GM19023 (cell line): ENCODE measurements around the gene ETS1.

ENCODE experiments used
- ATAC-seq: cut with Tn5 transposase; IDR thresholded peaks from one replicate; pipeline ENCODE4 v1.9.1; 2021; ENCODE audit warnings: mild to moderate bottlenecking, moderate library complexity; ENCODE audit not compliant: unreplicated experiment

Gene ETS1

DNA sequence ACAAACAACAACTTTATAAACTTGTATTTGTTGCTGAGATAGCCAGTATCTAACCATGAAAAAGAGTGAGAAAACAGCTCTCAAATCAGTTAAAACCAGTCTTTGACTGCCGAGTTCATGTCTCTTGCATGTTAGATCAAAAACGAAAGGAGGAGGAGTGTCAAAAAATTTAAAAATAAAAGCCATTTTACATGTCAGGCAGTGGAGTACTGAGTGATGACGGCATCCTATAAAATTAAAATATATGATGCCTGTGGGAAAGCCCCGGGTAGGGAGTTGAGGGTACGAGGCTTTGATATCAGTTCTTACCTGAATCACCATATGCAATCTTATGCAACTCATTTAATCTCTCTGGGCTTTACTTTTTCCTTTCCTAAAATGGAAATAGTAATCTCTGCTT lies 117.3 kb downstream of the ETS1 start:
- no peak for ATAC-seq

GRCh38 chr11:128469220-128469619 lies 118.1 kb downstream of the ETS1 start:
- peak; percentile 52 for ATAC-seq

- no peak for ATAC-seq
These were observed 119.2 kb downstream of the ETS1 start for GRCh38 chr11:128468111-128468510.

GRCh38 chr11:128467610-128468041 lies 119.7 kb downstream of the ETS1 start:
- no peak for ATAC-seq

- ATAC-seq, result no peak
These were observed 120.3 kb downstream of the ETS1 start for GRCh38 chr11:128467041-128467440.

DNA sequence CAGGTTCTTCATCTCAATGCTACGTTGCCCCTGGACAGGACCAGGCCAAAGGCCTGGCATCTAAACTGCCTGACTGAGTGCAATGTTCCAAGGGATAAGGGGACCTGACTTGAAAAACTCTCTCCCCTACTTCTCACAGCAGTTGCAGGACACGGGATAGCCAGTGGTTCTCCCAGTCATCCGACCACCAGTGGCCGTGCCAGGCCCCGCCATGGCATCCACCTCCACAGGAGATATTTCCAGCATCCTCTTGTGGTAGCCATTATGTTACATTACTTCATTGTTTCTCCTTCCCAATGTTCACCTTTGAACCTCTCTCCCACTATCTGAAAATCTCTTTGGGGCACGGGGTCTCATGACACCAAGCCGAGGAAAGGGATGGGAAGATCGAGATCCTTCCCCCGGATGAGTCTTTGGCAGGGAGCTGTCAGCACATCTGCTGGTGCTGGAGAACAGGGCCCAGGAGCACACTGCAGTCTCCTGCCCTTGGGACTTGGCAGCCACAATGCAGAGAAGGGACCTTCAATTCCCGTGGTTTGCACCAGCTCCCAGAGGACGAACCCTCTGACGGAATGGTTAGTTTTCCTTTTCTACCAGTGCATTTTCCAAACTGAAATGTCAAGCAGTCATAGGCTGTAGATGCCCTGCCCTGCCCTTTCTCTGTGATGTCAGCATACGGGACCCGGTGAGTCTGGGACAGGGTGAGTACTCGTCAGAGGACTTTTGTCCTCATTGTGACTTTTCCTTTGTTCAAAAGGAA lies 121.2 kb downstream of the ETS1 start:
- no peak for ATAC-seq

GRCh38 chr11:128465531-128465930 lies 121.8 kb downstream of the ETS1 start:
- ATAC-seq, result no peak

GRCh38 chr11:128464878-128465450 lies 122.4 kb downstream of the ETS1 start:
- ATAC-seq, result no peak

DNA sequence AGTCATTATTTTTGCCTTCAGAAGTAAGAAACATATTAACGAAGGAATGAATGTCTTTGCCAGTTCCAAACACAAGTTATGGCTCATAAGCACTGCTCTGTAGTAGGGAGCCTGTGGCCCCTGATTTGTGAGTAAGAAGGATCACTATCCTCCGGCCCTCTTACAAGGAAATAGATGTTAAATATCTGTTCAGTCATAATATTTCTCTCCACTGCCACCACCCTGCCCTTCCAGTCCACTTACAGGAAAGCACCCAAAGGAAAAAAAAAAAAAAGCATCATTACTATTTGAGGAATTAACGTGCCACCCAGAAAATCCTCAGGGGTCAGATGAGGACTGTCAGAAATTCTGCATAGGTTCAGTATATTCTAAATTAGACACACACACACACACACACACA lies 123.4 kb downstream of the ETS1 start:
- ATAC-seq, result no peak

DNA sequence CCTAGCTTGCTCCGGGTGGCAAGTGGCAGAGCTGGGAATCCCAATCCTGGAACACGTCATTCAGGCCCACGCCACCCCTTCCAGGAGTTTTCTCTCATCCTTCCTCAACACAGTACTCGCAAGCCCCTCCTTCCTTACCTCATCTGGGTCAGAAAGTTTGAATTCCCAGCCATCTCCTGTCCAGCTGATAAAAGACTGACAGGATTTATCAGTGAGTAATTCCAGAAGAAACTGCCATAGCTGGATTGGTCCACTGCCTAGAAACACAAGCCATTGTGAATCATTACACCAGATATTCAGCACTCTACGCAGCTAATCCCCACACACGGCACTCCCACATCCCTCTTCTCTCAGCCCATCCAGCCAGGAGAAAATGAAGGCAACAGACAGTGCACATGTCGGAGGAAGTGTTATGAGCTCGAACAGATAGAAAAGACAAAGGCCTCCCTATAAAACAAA lies 124.0 kb downstream of the ETS1 start:
- ATAC-seq, result no peak

DNA sequence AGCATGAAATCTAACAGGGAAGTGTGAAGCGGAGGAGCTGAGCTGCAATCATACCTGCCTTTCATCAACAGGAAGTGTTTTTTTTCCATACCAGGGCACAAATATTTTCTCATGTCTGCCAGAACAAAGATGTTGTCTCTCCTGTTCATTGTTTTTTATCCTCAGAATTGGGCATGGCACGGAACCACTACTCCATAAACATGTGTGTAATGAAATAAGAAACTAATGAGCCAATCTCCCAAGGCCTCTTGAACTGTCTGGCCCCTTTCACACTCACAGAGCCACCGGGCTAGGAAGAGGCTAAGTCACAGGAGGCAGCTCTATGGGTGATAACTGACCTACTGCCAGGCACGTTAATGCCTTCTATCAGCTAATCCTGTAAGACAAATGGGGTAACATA lies 124.4 kb downstream of the ETS1 start:
- no peak for ATAC-seq

- no peak for ATAC-seq
These were observed 125.2 kb downstream of the ETS1 start for GRCh38 chr11:128462189-128462588.

DNA sequence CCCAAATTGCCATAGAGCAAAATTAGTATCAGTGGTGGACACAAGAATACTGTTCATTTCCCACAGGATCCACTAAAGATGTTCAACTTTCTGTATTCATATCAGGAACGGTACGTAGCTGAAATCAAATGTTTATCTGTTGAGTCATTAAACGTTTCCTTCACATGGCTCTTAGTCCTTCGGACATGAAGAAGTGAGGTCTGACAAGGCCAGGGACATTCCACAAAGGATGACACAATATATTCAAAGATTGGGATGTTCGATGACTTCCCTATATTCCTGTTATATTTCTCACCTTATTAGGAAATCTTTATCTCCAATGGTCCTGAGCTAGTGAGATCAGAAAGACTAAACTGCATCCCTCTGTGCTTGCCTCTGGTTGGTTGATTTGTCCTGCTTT lies 129.0 kb downstream of the ETS1 start:
- no peak for ATAC-seq

DNA sequence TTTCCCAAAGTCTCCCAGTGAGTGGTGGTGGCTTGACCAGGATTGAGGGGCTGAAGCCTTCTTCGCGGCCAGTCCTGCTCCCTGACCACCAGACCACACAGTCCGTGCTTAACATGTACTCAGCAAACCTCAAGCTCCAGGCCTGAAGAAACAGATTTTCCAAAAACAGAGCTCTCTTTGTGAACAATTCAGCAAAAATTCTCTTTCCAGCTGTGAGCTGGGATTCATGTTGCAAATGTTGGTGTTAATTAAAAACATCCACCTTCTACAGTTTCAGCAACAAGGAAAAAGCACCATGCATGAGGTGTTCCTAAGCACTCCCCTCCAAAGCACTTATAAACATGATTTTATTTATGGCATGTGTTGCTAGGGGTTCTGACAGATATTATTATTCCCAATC lies 129.5 kb downstream of the ETS1 start:
- ATAC-seq, result no peak

DNA sequence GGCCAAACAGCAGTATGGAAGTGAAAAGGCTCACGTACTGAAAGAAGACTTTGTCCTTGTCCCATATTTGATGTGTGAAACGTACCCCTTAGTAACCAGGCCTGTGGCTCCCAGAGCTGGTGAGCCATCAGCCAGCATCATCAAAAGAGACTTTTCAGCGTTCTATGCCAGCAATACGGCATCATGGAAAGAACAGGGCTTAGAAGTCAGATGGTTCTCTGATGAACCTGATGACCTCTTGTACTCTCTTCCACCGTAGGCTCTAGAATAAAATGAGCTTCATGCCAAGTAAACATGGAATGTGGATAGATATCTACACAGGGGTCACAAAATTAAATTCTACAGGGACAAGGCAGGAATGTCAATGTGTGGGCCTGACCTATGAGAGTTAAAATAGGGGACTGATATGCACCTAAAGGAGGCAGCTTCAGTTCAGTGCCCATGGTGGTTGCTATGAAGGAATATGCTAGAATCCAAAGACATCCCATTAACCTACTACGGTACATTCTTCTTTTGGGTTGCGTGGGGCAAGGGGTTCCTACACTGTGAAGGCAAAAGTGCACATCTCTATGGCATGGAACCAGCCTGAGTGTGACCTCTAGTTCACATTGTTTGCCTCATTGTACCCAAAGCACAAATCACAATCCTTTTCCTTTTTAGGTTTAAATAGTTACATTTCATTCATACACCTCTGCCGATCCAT lies 130.6 kb downstream of the ETS1 start:
- ATAC-seq, result no peak

- no peak for ATAC-seq
These were observed 131.6 kb downstream of the ETS1 start for GRCh38 chr11:128455766-128456165.

DNA sequence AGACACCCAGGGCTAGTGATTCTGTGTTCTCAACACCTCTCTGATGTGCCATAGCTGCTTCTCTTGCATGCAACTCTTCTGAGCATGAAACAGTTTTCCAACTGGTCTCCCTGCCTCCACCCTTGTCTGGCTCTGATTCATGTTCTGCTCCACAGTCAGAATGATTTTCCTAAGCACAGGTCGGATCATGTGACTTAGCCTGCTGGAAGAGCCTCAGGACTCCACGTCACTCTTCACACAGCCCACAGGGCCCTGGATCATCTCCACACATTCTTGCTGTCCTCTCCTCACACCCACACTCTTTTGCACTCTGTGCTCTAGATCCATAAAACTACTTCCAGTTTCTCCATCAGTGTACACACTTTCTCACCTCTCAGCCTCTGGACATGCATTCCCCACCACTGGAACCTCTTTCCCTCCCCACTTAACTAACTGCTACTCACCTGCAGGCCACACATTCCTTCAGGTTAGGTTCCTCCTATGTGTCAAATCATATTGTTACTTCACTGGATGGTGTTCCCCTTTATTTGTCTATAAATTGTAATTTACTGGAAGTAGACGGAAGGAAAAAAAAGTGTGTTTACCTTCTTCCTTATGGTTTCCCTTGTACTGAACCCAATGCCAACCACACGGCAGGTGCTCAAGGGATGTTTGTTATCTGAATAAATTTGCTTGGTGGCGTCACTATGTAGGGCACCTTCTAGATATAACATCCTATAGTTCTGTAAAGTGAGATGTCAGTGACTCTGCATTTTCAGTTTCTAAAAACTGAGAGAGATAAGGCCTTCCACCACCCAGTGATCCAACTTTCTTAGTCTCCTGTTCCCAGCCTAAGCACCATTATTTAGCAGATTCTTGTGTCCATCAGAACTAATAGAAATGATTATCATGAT lies 133.7 kb downstream of the ETS1 start:
- no peak for ATAC-seq

DNA sequence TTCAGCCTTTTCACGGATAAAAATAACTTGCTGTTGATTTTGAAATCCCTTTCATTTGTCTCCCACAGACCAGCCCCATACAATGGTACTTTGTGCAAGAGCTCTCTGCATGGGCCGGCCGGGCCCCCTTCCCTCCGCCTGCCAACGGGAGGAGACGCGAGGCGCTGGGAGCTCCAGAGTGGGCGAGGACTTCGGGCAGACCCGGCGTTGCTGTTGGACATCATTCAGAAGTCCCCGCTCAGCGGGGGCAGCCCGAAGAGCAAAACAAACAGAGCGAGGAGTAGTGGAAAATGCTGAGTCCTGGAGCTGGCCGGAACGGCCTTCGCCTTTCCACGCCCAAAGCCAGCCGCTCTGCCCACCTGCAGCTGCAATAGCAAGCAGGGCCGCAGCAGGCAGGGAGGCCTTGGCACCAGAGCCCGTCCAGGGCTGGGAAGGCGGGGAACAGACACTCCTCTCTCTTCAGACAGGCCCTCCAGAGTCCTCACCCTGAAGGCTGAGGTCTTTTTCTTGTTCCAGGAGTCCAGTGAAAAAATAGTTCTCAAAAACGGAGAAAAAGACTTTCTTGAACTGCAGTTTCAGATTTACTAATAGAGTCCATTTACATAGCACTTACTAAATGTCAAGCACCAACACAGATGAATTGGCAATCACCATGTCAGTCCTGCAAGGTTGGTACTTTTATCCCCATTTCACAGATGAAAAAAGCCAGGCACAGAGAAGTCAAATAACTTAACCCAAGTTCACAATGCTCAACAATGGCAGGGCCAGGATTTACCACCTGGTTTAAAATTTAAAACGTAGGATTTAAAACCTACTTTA lies 135.5 kb downstream of the ETS1 start:
- no peak for ATAC-seq

DNA sequence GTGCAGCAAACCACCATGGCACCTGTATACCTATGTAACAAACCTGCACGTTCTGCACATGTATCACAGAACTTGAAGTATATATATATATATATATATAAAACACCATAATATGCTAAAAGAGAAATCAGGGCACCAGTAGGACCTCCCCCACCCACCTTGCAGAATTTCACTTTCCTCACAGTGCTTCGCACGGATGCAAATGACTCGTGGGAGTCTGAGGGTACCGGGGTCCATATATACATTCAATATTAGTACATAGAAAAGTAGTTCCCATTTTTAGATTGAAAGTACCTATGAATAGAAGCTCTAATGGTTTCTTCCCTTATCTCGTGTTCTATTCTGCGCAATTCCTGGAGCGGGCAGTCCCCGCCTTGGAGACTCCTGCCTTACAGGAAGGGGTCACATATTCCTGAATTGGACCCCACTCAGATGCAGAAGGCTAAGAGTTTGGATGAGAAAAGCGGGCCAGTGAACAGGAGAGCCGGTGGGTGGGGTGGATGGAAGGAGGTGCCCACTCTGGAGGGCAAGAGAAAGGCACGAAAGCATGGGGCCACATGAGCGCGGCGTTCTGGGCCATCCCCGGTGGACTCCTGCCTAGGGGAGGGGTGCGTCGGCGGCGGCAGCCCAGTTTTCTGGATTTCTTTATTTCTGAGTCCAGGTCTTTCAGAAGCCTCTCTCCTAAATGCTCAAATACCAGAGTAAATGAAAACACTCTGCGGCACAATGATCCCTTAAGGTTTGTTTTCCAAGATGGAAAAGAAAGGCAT lies 136.3 kb downstream of the ETS1 start:
- no peak for ATAC-seq
